ENCODE results near the gene MAP4K4. TPM values are rescaled to one million over a fixed set of nuclear protein-coding genes. Genes with fewer than 3 reads are reported as not detected.

MAP4K4 gene
- total RNA-seq, 1 donor from 2014 or later: 36.8 TPM

- H3K27me3 Mint-ChIP-seq (ENCODE audit: low read depth): no peaks in the 10 kb centered on the region
- no peak overlapping the region for H3K4me3 Mint-ChIP-seq (ENCODE audit: low read depth)
- peaks cover 32% of the 10 kb centered on the region for H3K4me1 Mint-ChIP-seq (ENCODE audit: low read depth)
- no peak for DNase-seq (ENCODE audit: low spot score)
- no peaks in the 10 kb centered on the region for H3K9me3 Mint-ChIP-seq
- peaks cover 5% of the 10 kb centered on the region for H3K36me3 Mint-ChIP-seq (ENCODE audit: low read depth)
- H3K27ac Mint-ChIP-seq: no peak overlapping the region
- intact Hi-C loops (cut with micrococcal nuclease): no loop called here
Measured at GRCh38 chr2:101781791-101782426, 84.4 kb downstream of the MAP4K4 start.

GRCh38 chr2:101782427-101782792, 84.9 kb downstream of the MAP4K4 start:
- Mint-ChIP-seq H3K9me3 (no peaks in the 10 kb centered on the region), H3K27me3 (ENCODE audit: low read depth) (no peaks in the 10 kb centered on the region), H3K36me3 (ENCODE audit: low read depth) (peaks cover 5% of the 10 kb centered on the region), H3K4me3 (ENCODE audit: low read depth) (no peak overlapping the region), H3K27ac (no peak overlapping the region), H3K4me1 (ENCODE audit: low read depth) (peaks cover 32% of the 10 kb centered on the region)
- intact Hi-C loops (cut with micrococcal nuclease): no loop called here
- no peak for DNase-seq (ENCODE audit: low spot score)

- intact Hi-C loops (cut with micrococcal nuclease): no loop called here
- Mint-ChIP-seq H3K9me3 (no peaks in the 10 kb centered on the region), H3K27ac (no peak overlapping the region), H3K36me3 (ENCODE audit: low read depth) (peaks cover 21% of the 10 kb centered on the region), H3K4me3 (ENCODE audit: low read depth) (no peak overlapping the region), H3K27me3 (ENCODE audit: low read depth) (no peaks in the 10 kb centered on the region), H3K4me1 (ENCODE audit: low read depth) (peaks cover 23% of the 10 kb centered on the region)
- DNase-seq (ENCODE audit: low spot score): no peak
Measured at GRCh38 chr2:101787097-101787496, 89.6 kb downstream of the MAP4K4 start.

- Mint-ChIP-seq H3K4me1 (ENCODE audit: low read depth) (peaks cover 17% of the 10 kb centered on the region), H3K27me3 (ENCODE audit: low read depth) (no peaks in the 10 kb centered on the region), H3K9me3 (no peaks in the 10 kb centered on the region), H3K4me3 (ENCODE audit: low read depth) (no peak overlapping the region), H3K36me3 (ENCODE audit: low read depth) (peaks cover 27% of the 10 kb centered on the region), H3K27ac (no peak overlapping the region)
- intact Hi-C loops (cut with micrococcal nuclease): no loop called here
- DNase-seq (ENCODE audit: low spot score): no peak
Measured at GRCh38 chr2:101788565-101788964, 91.1 kb downstream of the MAP4K4 start.

- Mint-ChIP-seq H3K27ac (no peak overlapping the region), H3K4me3 (ENCODE audit: low read depth) (no peak overlapping the region), H3K9me3 (no peaks in the 10 kb centered on the region), H3K27me3 (ENCODE audit: low read depth) (no peaks in the 10 kb centered on the region), H3K36me3 (ENCODE audit: low read depth) (peaks cover 27% of the 10 kb centered on the region), H3K4me1 (ENCODE audit: low read depth) (peaks cover 17% of the 10 kb centered on the region)
- intact Hi-C loops (cut with micrococcal nuclease): no loop called here
- DNase-seq (ENCODE audit: low spot score): no peak
Measured at GRCh38 chr2:101788995-101789970, 91.8 kb downstream of the MAP4K4 start.

- H3K27ac Mint-ChIP-seq: no peak overlapping the region
- peaks cover 27% of the 10 kb centered on the region for H3K36me3 Mint-ChIP-seq (ENCODE audit: low read depth)
- no peak overlapping the region for H3K4me3 Mint-ChIP-seq (ENCODE audit: low read depth)
Measured at GRCh38 chr2:101790416-101790815, 92.9 kb downstream of the MAP4K4 start.

GRCh38 chr2:101790857-101791256, 93.3 kb downstream of the MAP4K4 start:
- intact Hi-C loops (cut with micrococcal nuclease): no loop called here
- H3K27me3 Mint-ChIP-seq (ENCODE audit: low read depth): no peaks in the 10 kb centered on the region
- no peaks in the 10 kb centered on the region for H3K9me3 Mint-ChIP-seq
- no peak for DNase-seq (ENCODE audit: low spot score)
- H3K4me3 Mint-ChIP-seq (ENCODE audit: low read depth): no peak overlapping the region
- H3K4me1 Mint-ChIP-seq (ENCODE audit: low read depth): peaks cover 16% of the 10 kb centered on the region
- no peak overlapping the region for H3K27ac Mint-ChIP-seq
- H3K36me3 Mint-ChIP-seq (ENCODE audit: low read depth): peaks cover 27% of the 10 kb centered on the region

More at GRCh38 chr2:101790416-101790815, 92.9 kb downstream of the MAP4K4 start:
- H3K9me3 Mint-ChIP-seq: no peaks in the 10 kb centered on the region
- DNase-seq (ENCODE audit: low spot score): no peak
- H3K27me3 Mint-ChIP-seq (ENCODE audit: low read depth): no peaks in the 10 kb centered on the region
- H3K4me1 Mint-ChIP-seq (ENCODE audit: low read depth): peaks cover 16% of the 10 kb centered on the region
- intact Hi-C loops (cut with micrococcal nuclease): no loop called here

- no peak overlapping the region for H3K27ac Mint-ChIP-seq
- H3K4me1 Mint-ChIP-seq (ENCODE audit: low read depth): peaks cover 21% of the 10 kb centered on the region
- intact Hi-C loops (cut with micrococcal nuclease): no loop called here
- no peaks in the 10 kb centered on the region for H3K9me3 Mint-ChIP-seq
- H3K36me3 Mint-ChIP-seq (ENCODE audit: low read depth): peaks cover 27% of the 10 kb centered on the region
- no peak overlapping the region for H3K4me3 Mint-ChIP-seq (ENCODE audit: low read depth)
- no peak for DNase-seq (ENCODE audit: low spot score)
- no peaks in the 10 kb centered on the region for H3K27me3 Mint-ChIP-seq (ENCODE audit: low read depth)
Measured at GRCh38 chr2:101792208-101792607, 94.7 kb downstream of the MAP4K4 start.

GRCh38 chr2:101793277-101793969, 95.9 kb downstream of the MAP4K4 start:
- peaks cover 27% of the 10 kb centered on the region for H3K36me3 Mint-ChIP-seq (ENCODE audit: low read depth)
- no peaks in the 10 kb centered on the region for H3K27me3 Mint-ChIP-seq (ENCODE audit: low read depth)
- H3K27ac Mint-ChIP-seq: no peak overlapping the region
- H3K4me1 Mint-ChIP-seq (ENCODE audit: low read depth): peaks cover 20% of the 10 kb centered on the region
- no peak overlapping the region for H3K4me3 Mint-ChIP-seq (ENCODE audit: low read depth)
- DNase-seq (ENCODE audit: low spot score): no peak
- no peaks in the 10 kb centered on the region for H3K9me3 Mint-ChIP-seq
- intact Hi-C loops (cut with micrococcal nuclease): no loop called here

GRCh38 chr2:101794141-101794540, 96.6 kb downstream of the MAP4K4 start:
- H3K27me3 Mint-ChIP-seq (ENCODE audit: low read depth): no peaks in the 10 kb centered on the region
- H3K9me3 Mint-ChIP-seq: no peaks in the 10 kb centered on the region
- peaks cover 27% of the 10 kb centered on the region for H3K36me3 Mint-ChIP-seq (ENCODE audit: low read depth)
- no peak overlapping the region for H3K27ac Mint-ChIP-seq
- no peak for DNase-seq (ENCODE audit: low spot score)
- peaks cover 14% of the 10 kb centered on the region for H3K4me1 Mint-ChIP-seq (ENCODE audit: low read depth)
- H3K4me3 Mint-ChIP-seq (ENCODE audit: low read depth): no peak overlapping the region
- intact Hi-C loops (cut with micrococcal nuclease): no loop called here

- H3K4me3 Mint-ChIP-seq (ENCODE audit: low read depth): no peak overlapping the region
- peaks cover 13% of the 10 kb centered on the region for H3K4me1 Mint-ChIP-seq (ENCODE audit: low read depth)
- H3K27me3 Mint-ChIP-seq (ENCODE audit: low read depth): no peaks in the 10 kb centered on the region
- DNase-seq (ENCODE audit: low spot score): no peak
- H3K27ac Mint-ChIP-seq: no peak overlapping the region
- intact Hi-C loops (cut with micrococcal nuclease): no loop called here
- no peaks in the 10 kb centered on the region for H3K9me3 Mint-ChIP-seq
- peaks cover 22% of the 10 kb centered on the region for H3K36me3 Mint-ChIP-seq (ENCODE audit: low read depth)
Measured at GRCh38 chr2:101795033-101795432, 97.5 kb downstream of the MAP4K4 start.

GRCh38 chr2:101796825-101797600, 99.5 kb downstream of the MAP4K4 start:
- intact Hi-C loops (cut with micrococcal nuclease): no loop called here
- Mint-ChIP-seq H3K4me1 (ENCODE audit: low read depth) (peaks cover 13% of the 10 kb centered on the region), H3K36me3 (ENCODE audit: low read depth) (peaks cover 9% of the 10 kb centered on the region), H3K9me3 (no peaks in the 10 kb centered on the region), H3K4me3 (ENCODE audit: low read depth) (no peak overlapping the region), H3K27ac (no peak overlapping the region), H3K27me3 (ENCODE audit: low read depth) (no peaks in the 10 kb centered on the region)
- DNase-seq (ENCODE audit: low spot score): no peak
